HEK293 (cell line): ENCODE measurements around the gene PDE4D.

Experiments
- CTCF ChIA-PET: fragments of 350-600 bp; formaldehyde crosslinking; extraction: SDS; loops from one replicate; lab custom pipeline; 2021; ENCODE audit warnings: antibody characterized with exemption; lab: Yijun Ruan, JAX
- POLR2A ChIA-PET: fragments of 300-600 bp; formaldehyde crosslinking; extraction: SDS; loops from one replicate; lab custom pipeline; 2020; ENCODE audit warnings: antibody characterized with exemption, inconsistent platforms; lab: Yijun Ruan, JAX
- H3K27ac ChIP-seq: fragments of 200-500 bp; sonication (Bioruptor generic); 2 replicates; pipeline ENCODE4 v1.5.1; 2014; ENCODE audit warnings: low read depth, low read length, control low read depth, inconsistent platforms; ENCODE audit errors: extremely low read depth
- H3K36me3 ChIP-seq, 2 experiments: fragments of 200-500 bp in 1 of 2; sonication (Bioruptor generic) in 1 of 2; 1 replicate in 1 of 2; 2 replicates in 1 of 2; pipeline ENCODE4 v1.5.1; 2014 to 2017; ENCODE audit warnings: inconsistent platforms in 2 of 2, low read length in 2 of 2; ENCODE audit not compliant: control insufficient read depth in 2 of 2, insufficient read depth in 1 of 2
- H3K4me1 ChIP-seq: fragments of 200-500 bp; sonication (Bioruptor generic); 2 replicates; pipeline ENCODE4 v1.5.1; 2014; ENCODE audit warnings: mild to moderate bottlenecking, low read length, inconsistent platforms; ENCODE audit not compliant: control insufficient read depth, insufficient read depth
- H3K4me3 ChIP-seq: 2 replicates; pipeline ENCODE4 v1.5.1; 2011; ENCODE audit warnings: low read depth, mild to moderate bottlenecking, control low read depth, low read length, moderate library complexity
- H3K9me3 ChIP-seq: fragments of 200-500 bp; sonication (Bioruptor generic); 2 replicates; pipeline ENCODE4 v1.5.1; 2014; ENCODE audit warnings: low read depth, low read length, inconsistent platforms; ENCODE audit not compliant: control insufficient read depth, insufficient read depth
- BCL11B ChIP-seq: fragments of 450-650 bp; formaldehyde crosslinking; IDR thresholded peaks from 2 replicates; pipeline ENCODE4 v1.5.1; 2016; ENCODE audit warnings: low read depth, missing biosample characterization, missing genetic modification characterization
- CTCF ChIP-seq: fragments of 450-650 bp; formaldehyde crosslinking; IDR thresholded peaks from 2 replicates; pipeline ENCODE4 v1.5.1; 2016; ENCODE audit warnings: missing biosample characterization, missing genetic modification characterization
- HIC1 ChIP-seq: fragments of 450-650 bp; formaldehyde crosslinking; IDR thresholded peaks from 2 replicates; pipeline ENCODE4 v1.5.1; 2016; ENCODE audit warnings: missing biosample characterization, missing genetic modification characterization
- KLF1 ChIP-seq: fragments of 450-650 bp; formaldehyde crosslinking; IDR thresholded peaks from 2 replicates; pipeline ENCODE4 v1.5.1; 2016; ENCODE audit warnings: missing biosample characterization, missing genetic modification characterization
- KLF10 ChIP-seq: fragments of 450-650 bp; IDR thresholded peaks from 2 replicates; pipeline ENCODE4 v1.5.1; 2018; ENCODE audit warnings: missing biosample characterization, mild to moderate bottlenecking, missing genetic modification characterization
- MYNN ChIP-seq: fragments of 450-650 bp; formaldehyde crosslinking; IDR thresholded peaks from 2 replicates; pipeline ENCODE4 v1.5.1; 2016; ENCODE audit warnings: missing biosample characterization, missing genetic modification characterization, borderline replicate concordance
- PBX3 ChIP-seq: sonication (generic); formaldehyde crosslinking; IDR thresholded peaks from 2 replicates; pipeline ENCODE4 v1.8.1; 2022; ENCODE audit warnings: mild to moderate bottlenecking, moderate library complexity, missing genetic modification reagents
- SCRT2 ChIP-seq: fragments of 450-650 bp; formaldehyde crosslinking; IDR thresholded peaks from 2 replicates; pipeline ENCODE4 v1.5.1; 2016; ENCODE audit warnings: missing biosample characterization, missing genetic modification characterization
- SP3 ChIP-seq: fragments of 450-650 bp; formaldehyde crosslinking; IDR thresholded peaks from 2 replicates; pipeline ENCODE4 v1.5.1; 2016; ENCODE audit warnings: missing biosample characterization, missing genetic modification characterization
- SP7 ChIP-seq: fragments of 450-650 bp; formaldehyde crosslinking; IDR thresholded peaks from 2 replicates; pipeline ENCODE4 v1.5.1; 2016; ENCODE audit warnings: missing biosample characterization, missing genetic modification characterization
- ZBTB17 ChIP-seq: fragments of 450-650 bp; formaldehyde crosslinking; IDR thresholded peaks from 2 replicates; pipeline ENCODE4 v1.5.1; 2016; ENCODE audit warnings: missing biosample characterization, missing genetic modification characterization
- ZEB2 ChIP-seq: fragments of 450-650 bp; formaldehyde crosslinking; IDR thresholded peaks from 2 replicates; pipeline ENCODE4 v1.5.1; 2016; ENCODE audit warnings: missing biosample characterization, missing genetic modification characterization
- ZNF114 ChIP-seq: fragments of 450-650 bp; formaldehyde crosslinking; IDR thresholded peaks from 2 replicates; pipeline ENCODE4 v1.5.0; 2017; ENCODE audit warnings: missing biosample characterization, missing genetic modification characterization
- ZNF138 ChIP-seq: fragments of 450-650 bp; formaldehyde crosslinking; IDR thresholded peaks from 2 replicates; pipeline ENCODE4 v1.5.1; 2016; ENCODE audit warnings: missing biosample characterization, missing genetic modification characterization, borderline replicate concordance
- ZNF146 ChIP-seq: fragments of 450-650 bp; formaldehyde crosslinking; IDR thresholded peaks from 2 replicates; pipeline ENCODE4 v1.5.1; 2016; ENCODE audit warnings: missing biosample characterization, missing genetic modification characterization
- ZNF37A ChIP-seq: fragments of 450-650 bp; IDR thresholded peaks from 2 replicates; pipeline ENCODE4 v1.5.1; 2018; ENCODE audit warnings: missing biosample characterization, missing genetic modification characterization
- ZNF514 ChIP-seq: fragments of 450-650 bp; formaldehyde crosslinking; IDR thresholded peaks from 2 replicates; pipeline ENCODE4 v1.5.1; 2016; ENCODE audit warnings: missing biosample characterization, missing genetic modification characterization
- ZNF549 ChIP-seq: fragments of 450-650 bp; IDR thresholded peaks from 2 replicates; pipeline ENCODE4 v1.5.1; 2018; ENCODE audit warnings: missing biosample characterization, missing genetic modification characterization, mild to moderate bottlenecking, inconsistent platforms, moderate library complexity
- ZNF561 ChIP-seq: fragments of 450-650 bp; IDR thresholded peaks from 2 replicates; pipeline ENCODE4 v1.5.1; 2018; ENCODE audit warnings: missing biosample characterization, missing genetic modification characterization, borderline replicate concordance
- ZNF580 ChIP-seq: fragments of 450-650 bp; formaldehyde crosslinking; IDR thresholded peaks from 2 replicates; pipeline ENCODE4 v1.5.1; 2016; ENCODE audit warnings: missing biosample characterization, missing genetic modification characterization
- ZNF654 ChIP-seq: fragments of 450-650 bp; formaldehyde crosslinking; IDR thresholded peaks from 2 replicates; pipeline ENCODE4 v1.5.1; 2016; ENCODE audit warnings: low read depth, missing biosample characterization, missing genetic modification characterization
- ZNF660 ChIP-seq: fragments of 450-650 bp; IDR thresholded peaks from 2 replicates; pipeline ENCODE4 v1.5.1; 2018; ENCODE audit warnings: missing biosample characterization, mild to moderate bottlenecking, missing genetic modification characterization
- ZNF692 ChIP-seq: fragments of 450-650 bp; formaldehyde crosslinking; IDR thresholded peaks from 2 replicates; pipeline ENCODE4 v1.5.1; 2016; ENCODE audit warnings: missing biosample characterization, missing genetic modification characterization
- ZSCAN18 ChIP-seq: fragments of 450-650 bp; formaldehyde crosslinking; IDR thresholded peaks from 2 replicates; pipeline ENCODE4 v1.5.1; 2016; ENCODE audit warnings: missing biosample characterization, missing genetic modification characterization
- ZSCAN23 ChIP-seq: fragments of 450-650 bp; formaldehyde crosslinking; IDR thresholded peaks from 2 replicates; pipeline ENCODE4 v1.5.1; 2016; ENCODE audit warnings: missing biosample characterization, missing genetic modification characterization
- ZSCAN30 ChIP-seq: fragments of 450-650 bp; IDR thresholded peaks from 2 replicates; pipeline ENCODE4 v1.5.1; 2018; ENCODE audit warnings: missing biosample characterization, mild to moderate bottlenecking, missing genetic modification characterization, moderate library complexity

The PDE4D gene

GRCh38 chr5:59178071-59178470 lies 715.5 kb downstream of the PDE4D start (continued):
- TF ChIP-seq ZNF138 (no peak), ZNF580 (tag by site-specific recombination) (no peak)
- TF ChIP-seq, all 188 proteins: peak for 0

GRCh38 chr5:59177644-59178043 lies 715.9 kb downstream of the PDE4D start:
- no peak for TF ChIP-seq ZNF146 (tag by site-specific recombination)
- no peak for TF ChIP-seq ZSCAN23 (tag by site-specific recombination)
- no peak for TF ChIP-seq ZEB2 (tag by site-specific recombination)
- TF ChIP-seq ZNF561 (tag by site-specific recombination), result no peak
- TF ChIP-seq ZBTB17, result no peak
- no peak for TF ChIP-seq HIC1 (tag by site-specific recombination)
- TF ChIP-seq KLF1, result no peak
- no peak for TF ChIP-seq ZNF549 (tag by site-specific recombination)
- TF ChIP-seq MYNN (tag by site-specific recombination), result no peak
- no peak for TF ChIP-seq SP3 (tag by site-specific recombination)
- TF ChIP-seq, all 188 proteins: peak for 0

GRCh38 chr5:59174248-59174844 lies 719.2 kb downstream of the PDE4D start:
- Histone ChIP-seq H3K4me1 (no peaks in the 10 kb centered on the region), H3K4me3 (no peak overlapping the region), H3K27ac (no peak overlapping the region), H3K9me3 (no peaks in the 10 kb centered on the region), H3K36me3 (no peaks in the 10 kb centered on the region)
- ChIA-PET POLR2A (no interaction called here), CTCF (interaction anchor here (0.5 to 4.8 kb wide), 43 partner anchors 9 to 534 kb away, joined by 3 to 43 read pairs (median 4); no protein-coding TSS in a partner anchor)
- TF ChIP-seq SCRT2 (tag by site-specific recombination) (no peak), ZNF514 (tag by site-specific recombination) (no peak), CTCF (peak; percentile 54), KLF10 (tag by site-specific recombination) (0 out of 2 replicates have a peak, but pooled peaks have one; percentile 20), SP7 (tag by site-specific recombination) (no peak), ZNF114 (no peak), ZNF660 (tag by site-specific recombination) (peak; percentile 61; the same call in 1 of the 2 replicates), ZSCAN30 (tag by site-specific recombination) (peak; percentile 67; the same call in 1 of the 2 replicates), ZSCAN18 (tag by site-specific recombination) (no peak), KLF1 (no peak), BCL11B (no peak), ZNF654 (tag by site-specific recombination) (peak; percentile 79), ZNF37A (tag by site-specific recombination) (no peak), PBX3 (CRISPR knock-in tag) (no peak), ZNF692 (tag by site-specific recombination) (no peak)

More at GRCh38 chr5:59177644-59178043, 715.9 kb downstream of the PDE4D start:
- no peaks in the 10 kb centered on the region for H3K4me1 ChIP-seq
- ChIA-PET POLR2A (no interaction called here), CTCF (interaction anchor here (0.5 to 1.3 kb wide), 3 partner anchors 214 to 525 kb away, joined by 3 read pairs; no protein-coding TSS in a partner anchor)
- H3K27ac ChIP-seq, result no peak overlapping the region
- no peaks in the 10 kb centered on the region for H3K36me3 ChIP-seq
- no peaks in the 10 kb centered on the region for H3K9me3 ChIP-seq
- no peak overlapping the region for H3K4me3 ChIP-seq
